Gastroesophageal sphincter (tissue), 4 donors: ENCODE results near the gene HCN1. TPM values are rescaled to one million over a fixed set of nuclear protein-coding genes. Genes with fewer than 3 reads are reported as not detected.
"Not testable (repeated sequence)": the region's sequence is repeated elsewhere in the genome, so short reads cannot be mapped to it uniquely, and the experiment has no call there.

Source experiments
- ATAC-seq: fragments of 150-250 bp; one replicate; pipeline ENCODE4 v1.9.1; 2016; ENCODE audit warnings: mild to moderate bottlenecking, moderate library complexity
- H3K27ac ChIP-seq, 4 donors: fragments of 200-600 bp; sonication (generic) in 3 of 4; 1 replicate in 3 of 4; 2 replicates in 1 of 4; pipeline ENCODE4 v1.5.1; 2016 to 2019
- H3K27me3 ChIP-seq: fragments of 200-600 bp; sonication (generic); one replicate; pipeline ENCODE4 v1.5.1; 2019
- H3K36me3 ChIP-seq, 2 donors: fragments of 200-600 bp; sonication (generic); one replicate each; pipeline ENCODE4 v1.5.1; 2019; ENCODE audit warnings: control low read depth in 1 of 2
- H3K4me1 ChIP-seq, 3 donors: fragments of 200-600 bp; sonication (generic); 1 replicate in 2 of 3; 2 replicates in 1 of 3; pipeline ENCODE4 v1.5.1; 2016 to 2019; ENCODE audit warnings: control low read depth in 2 of 3
- H3K4me3 ChIP-seq, 2 donors: fragments of 200-600 bp; sonication (generic); one replicate each; pipeline ENCODE4 v1.5.1; 2019; ENCODE audit warnings: mild to moderate bottlenecking in 1 of 2, moderate library complexity in 1 of 2
- H3K9me3 ChIP-seq, 3 donors: fragments of 200-600 bp; sonication (generic); one replicate each; pipeline ENCODE4 v1.5.1; 2017 to 2019; ENCODE audit warnings: control low read depth in 2 of 3
- CTCF ChIP-seq, 4 experiments: fragments of 200-600 bp in 2 of 4; fragments of 450-650 bp in 2 of 4; sonication (generic) in 1 of 4; IDR thresholded peaks; one replicate each; pipeline ENCODE4 v1.5.1; 2017 to 2019; ENCODE audit warnings: antibody characterized with exemption in 4 of 4, mild to moderate bottlenecking in 2 of 4, moderate library complexity in 2 of 4
- EP300 ChIP-seq: sonication (generic); formaldehyde crosslinking; IDR thresholded peaks from one replicate; pipeline ENCODE4 v1.6.1; 2017; ENCODE audit warnings: antibody characterized with exemption, mild to moderate bottlenecking
- POLR2A ChIP-seq, 2 donors: fragments of 450-650 bp; IDR thresholded peaks; one replicate each; pipeline ENCODE4 v1.6.1; 2017; ENCODE audit warnings: antibody characterized with exemption in 2 of 2, mild to moderate bottlenecking in 2 of 2, moderate library complexity in 1 of 2
- POLR2AphosphoS5 ChIP-seq: sonication (generic); formaldehyde crosslinking; IDR thresholded peaks from one replicate; pipeline ENCODE4 v1.6.1; 2017; ENCODE audit warnings: antibody characterized with exemption
- WGBS, 2 donors: methylation state at CpG; one replicate each; pipeline ENCODE4 v1.1.5; 2018; ENCODE audit warnings: low coverage in 1 of 2; 5-methylcytosine and 5-hydroxymethylcytosine counted together
- total RNA-seq, 4 donors: library from RNA; depleted of rRNA; stranded (reverse); fragments of >200 nt; gene quantifications; one replicate each; pipeline ENCODE4 v1.1.0, GENCODE V29; 2016

HCN1 gene
- total RNA-seq, 4 donors from 2014 or later, result 0.19 to 1.3 (median 0.63) TPM

DNA sequence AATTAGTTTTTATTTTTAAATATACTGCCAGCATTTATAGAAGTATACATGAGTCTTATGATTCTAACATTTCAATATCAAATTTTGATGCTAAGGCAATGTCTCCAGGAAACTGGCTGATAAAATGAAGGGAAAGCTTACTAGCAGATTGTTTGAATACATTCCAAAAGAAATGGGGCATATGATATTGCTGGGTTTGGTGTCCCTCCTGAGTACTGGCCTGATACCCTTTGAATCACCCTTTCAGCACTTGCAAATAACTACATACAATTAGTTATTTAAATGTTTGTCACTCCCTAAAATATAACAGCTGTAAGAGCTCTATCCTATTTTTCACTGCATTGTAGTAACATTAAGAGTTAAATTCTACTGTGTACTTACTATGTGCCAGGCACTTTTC lies 360.8 kb downstream of the HCN1 start:
- H3K4me3 ChIP-seq, result no peak overlapping the region
- H3K27ac ChIP-seq, result no peak overlapping the region
- no peaks in the 10 kb centered on the region for H3K9me3 ChIP-seq
- no peaks in the 10 kb centered on the region for H3K36me3 ChIP-seq
- no peaks in the 10 kb centered on the region for H3K4me1 ChIP-seq
- TF ChIP-seq POLR2A (IDR thresholded peaks at IDR 0.05) (no peak), EP300 (no peak), CTCF (IDR thresholded peaks at IDR 0.05) (no peak), POLR2AphosphoS5 (no peak)
- ATAC-seq, result no peak
- no peaks in the 10 kb centered on the region for H3K27me3 ChIP-seq

- no peak overlapping the region for H3K4me3 ChIP-seq
- TF ChIP-seq CTCF (IDR thresholded peaks at IDR 0.05), result no peak
- no peak for TF ChIP-seq POLR2AphosphoS5
- TF ChIP-seq POLR2A (IDR thresholded peaks at IDR 0.05), result no peak
- no peak for TF ChIP-seq EP300
- WGBS, 2 donors, result 64 to 81% methylated on average over 1 of the region's 1 CpG
- H3K4me1 ChIP-seq, result no peaks in the 10 kb centered on the region
- no peak overlapping the region for H3K27ac ChIP-seq
- H3K9me3 ChIP-seq, result no peaks in the 10 kb centered on the region
- no peak for ATAC-seq
- H3K27me3 ChIP-seq, result no peaks in the 10 kb centered on the region
- H3K36me3 ChIP-seq, result no peaks in the 10 kb centered on the region
Observed at GRCh38 chr5:45334939-45335338, 361.2 kb downstream of the HCN1 start.

- peaks cover 0 to 27% (median 0%) of the 10 kb centered on the region in 3 donors for H3K9me3 ChIP-seq
- H3K36me3 ChIP-seq, ATAC-seq, H3K4me1 ChIP-seq, H3K27ac ChIP-seq, H3K4me3 ChIP-seq, H3K27me3 ChIP-seq: not testable (repeated sequence)
- WGBS, 2 donors, result no CpG with 5 or more reads among the region's 8 CpGs
Observed at GRCh38 chr5:45312627-45313026, 383.6 kb downstream of the HCN1 start.

- no peak for ATAC-seq
- TF ChIP-seq CTCF (IDR thresholded peaks at IDR 0.05), result no peak
- TF ChIP-seq POLR2A (IDR thresholded peaks at IDR 0.05), result no peak
- no peak for TF ChIP-seq EP300
- no peak for TF ChIP-seq POLR2AphosphoS5
Observed at GRCh38 chr5:45295231-45295630, 400.9 kb downstream of the HCN1 start.

DNA sequence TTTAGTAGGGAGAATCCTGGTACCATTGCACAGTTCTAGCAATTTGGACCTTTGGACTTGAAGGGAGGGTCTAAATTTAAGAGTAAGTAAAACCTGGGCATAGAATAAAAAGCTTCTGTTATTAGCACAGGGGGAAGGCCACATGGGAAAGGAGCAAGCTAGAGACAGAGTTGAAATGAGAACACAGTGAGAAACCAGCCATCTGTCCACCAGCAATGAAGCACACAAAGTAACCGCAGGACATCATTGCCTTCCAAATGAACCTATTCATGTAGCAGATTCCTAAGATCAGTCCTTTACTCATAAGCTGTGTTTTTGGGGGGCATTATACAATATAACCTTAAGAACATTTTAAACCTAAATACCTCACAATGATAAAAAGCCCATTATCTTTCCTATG lies 407.4 kb downstream of the HCN1 start:
- WGBS, 2 donors, result 100% methylated on average over 1 of the region's 1 CpG
- Histone ChIP-seq H3K36me3 (no peaks in the 10 kb centered on the region), H3K4me3 (no peak overlapping the region), H3K27ac (no peak overlapping the region), H3K4me1 (no peaks in the 10 kb centered on the region), H3K27me3 (no peaks in the 10 kb centered on the region), H3K9me3 (no peaks in the 10 kb centered on the region)
- TF ChIP-seq POLR2AphosphoS5 (no peak), CTCF (IDR thresholded peaks at IDR 0.05) (no peak), EP300 (no peak), POLR2A (IDR thresholded peaks at IDR 0.05) (no peak)
- ATAC-seq, result no peak

More at GRCh38 chr5:45295231-45295630, 400.9 kb downstream of the HCN1 start:
- Histone ChIP-seq H3K27me3 (no peaks in the 10 kb centered on the region), H3K27ac (no peak overlapping the region), H3K4me3 (no peak overlapping the region), H3K4me1 (no peaks in the 10 kb centered on the region), H3K36me3 (no peaks in the 10 kb centered on the region), H3K9me3 (peaks cover 0 to 7% (median 0%) of the 10 kb centered on the region in 3 donors)
- WGBS, 2 donors, result 78 to 89% methylated on average over 1 to 2 of the region's 2 CpGs

DNA sequence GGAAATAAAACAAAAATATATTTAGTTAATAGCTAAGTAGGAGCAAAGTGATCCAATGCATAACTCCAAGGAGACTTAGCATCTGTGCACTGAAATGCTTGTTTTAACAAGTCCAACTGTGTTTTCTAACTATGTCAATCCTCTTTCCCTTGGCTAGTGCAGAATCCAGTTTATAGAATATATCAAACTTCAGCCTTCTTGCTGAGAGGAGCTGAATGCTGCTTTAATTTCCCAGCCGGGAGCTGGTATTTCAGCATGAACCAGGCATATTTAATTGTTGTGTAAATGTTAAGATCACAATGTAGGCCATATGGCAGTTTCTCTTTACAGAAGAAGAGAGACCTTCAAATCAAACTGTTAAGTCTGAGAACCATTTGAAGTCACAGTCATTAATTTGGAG lies 411.7 kb downstream of the HCN1 start:
- 50 to 67% methylated on average over 1 of the region's 1 CpG for WGBS, 2 donors
- no peak for ATAC-seq
- TF ChIP-seq POLR2A (IDR thresholded peaks at IDR 0.05) (no peak), CTCF (IDR thresholded peaks at IDR 0.05) (no peak), POLR2AphosphoS5 (no peak), EP300 (no peak)
- Histone ChIP-seq H3K4me3 (no peak overlapping the region), H3K4me1 (no peaks in the 10 kb centered on the region), H3K27me3 (no peaks in the 10 kb centered on the region), H3K36me3 (no peaks in the 10 kb centered on the region), H3K9me3 (no peaks in the 10 kb centered on the region), H3K27ac (no peak overlapping the region)
